Measurements from ENCODE around the gene PSMD3.
"Not testable (repeated sequence)": the region's sequence is repeated elsewhere in the genome, so short reads cannot be mapped to it uniquely, and the experiment has no call there.

PSMD3 gene

DNA sequence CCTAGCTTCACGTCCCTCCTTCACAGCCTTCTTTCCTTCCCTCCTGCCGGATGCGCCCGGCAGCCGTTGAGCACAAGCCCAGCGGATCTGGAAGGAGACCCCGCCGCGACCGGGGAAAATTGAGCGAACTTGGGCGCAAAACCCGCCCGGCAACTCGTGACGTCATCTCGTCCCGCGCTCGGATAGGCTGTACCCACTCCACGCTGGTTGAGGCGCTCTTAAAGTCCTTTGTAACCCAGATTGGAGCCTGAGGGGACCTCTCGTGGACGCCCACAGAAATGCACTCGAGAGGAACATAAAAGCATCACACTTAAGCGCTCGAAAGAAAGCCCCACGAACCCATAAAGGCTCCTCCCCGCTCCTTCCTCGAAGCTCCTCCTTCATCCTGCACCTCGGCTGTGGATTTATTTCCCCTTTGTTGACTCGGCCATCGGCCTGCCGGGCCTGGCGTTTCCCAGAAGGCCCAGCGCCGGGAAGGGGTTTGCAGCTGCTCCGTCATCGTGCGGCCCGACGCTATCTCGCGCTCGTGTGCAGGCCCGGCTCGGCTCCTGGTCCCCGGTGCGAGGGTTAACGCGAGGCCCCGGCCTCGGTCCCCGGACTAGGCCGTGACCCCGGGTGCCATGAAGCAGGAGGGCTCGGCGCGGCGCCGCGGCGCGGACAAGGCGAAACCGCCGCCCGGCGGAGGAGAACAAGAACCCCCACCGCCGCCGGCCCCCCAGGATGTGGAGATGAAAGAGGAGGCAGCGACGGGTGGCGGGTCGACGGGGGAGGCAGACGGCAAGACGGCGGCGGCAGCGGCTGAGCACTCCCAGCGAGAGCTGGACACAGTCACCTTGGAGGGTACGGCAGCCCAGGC lies at the start of gene PSMD3:
Gene PSMD3, plus strand, starts transcription at position 457 of the 856 bp plus-strand sequence. Its CDS starts 164 bp downstream, at position 621.
- peak; percentile 99 for DNase-seq (ENCODE audit: low read depth, low spot score)

DNA sequence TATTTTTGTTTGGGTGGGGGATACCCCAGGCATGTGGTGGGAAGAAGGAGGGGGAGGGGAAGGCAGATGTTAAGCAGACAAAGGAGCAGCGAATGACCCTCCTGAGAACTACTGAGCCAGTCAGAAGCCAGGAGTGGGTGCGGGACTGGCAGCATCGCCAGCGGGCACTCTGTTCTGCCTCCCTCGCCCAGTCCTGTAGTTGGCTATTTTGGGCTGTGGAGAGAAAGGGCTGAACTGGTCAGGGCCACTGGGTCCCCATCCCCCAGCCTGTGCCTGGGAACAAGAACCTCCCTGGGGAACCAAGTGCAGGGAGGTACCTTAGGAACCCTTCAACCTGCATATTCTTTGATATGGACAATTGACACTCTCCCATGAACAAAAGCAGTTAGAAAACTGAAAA lies 46.7 kb upstream of the PSMD3 start:
- DNase-seq (ENCODE audit: low read depth, low spot score): no peak

DNA sequence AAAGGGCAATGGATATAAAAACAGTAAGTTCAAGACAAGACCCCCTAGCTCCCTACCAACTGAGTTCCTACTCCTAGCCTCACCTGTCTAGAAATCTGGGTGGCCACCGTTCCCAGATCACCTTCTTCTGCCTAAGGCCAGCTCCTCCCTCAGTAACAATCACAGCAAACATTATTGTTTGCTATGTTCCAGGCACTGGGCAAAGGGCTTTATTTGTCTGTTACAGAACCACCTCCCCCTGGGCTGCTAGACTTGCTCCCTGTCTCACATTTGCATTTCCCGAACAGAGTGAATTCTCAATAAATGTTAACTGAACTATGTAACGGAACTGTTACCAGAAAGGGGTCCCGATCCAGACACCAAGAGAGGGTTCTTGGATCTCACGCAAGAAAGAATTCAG lies 46.3 kb upstream of the PSMD3 start:
- DNase-seq (ENCODE audit: low read depth, low spot score): no peak

DNA sequence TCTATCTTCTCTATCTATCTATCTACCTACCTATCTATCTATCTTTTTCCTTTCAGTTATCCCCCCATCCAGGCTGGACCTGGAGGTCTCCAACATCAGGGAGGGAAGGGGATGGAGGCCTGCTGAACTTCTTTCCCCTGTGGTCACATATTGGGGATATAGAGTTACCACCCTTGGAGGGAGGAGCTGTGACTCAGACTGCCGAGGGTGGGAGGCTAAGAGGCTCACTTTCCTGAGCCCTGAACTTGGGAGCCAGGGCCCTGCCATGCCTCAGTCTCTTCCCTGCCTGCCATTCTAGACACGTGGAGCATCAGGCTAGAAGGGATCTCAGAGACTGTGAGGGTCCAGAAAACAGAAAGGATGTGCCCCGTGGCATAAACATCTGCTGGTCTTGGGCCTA lies 44.7 kb upstream of the PSMD3 start:
- DNase-seq (ENCODE audit: low read depth, low spot score): no peak

DNA sequence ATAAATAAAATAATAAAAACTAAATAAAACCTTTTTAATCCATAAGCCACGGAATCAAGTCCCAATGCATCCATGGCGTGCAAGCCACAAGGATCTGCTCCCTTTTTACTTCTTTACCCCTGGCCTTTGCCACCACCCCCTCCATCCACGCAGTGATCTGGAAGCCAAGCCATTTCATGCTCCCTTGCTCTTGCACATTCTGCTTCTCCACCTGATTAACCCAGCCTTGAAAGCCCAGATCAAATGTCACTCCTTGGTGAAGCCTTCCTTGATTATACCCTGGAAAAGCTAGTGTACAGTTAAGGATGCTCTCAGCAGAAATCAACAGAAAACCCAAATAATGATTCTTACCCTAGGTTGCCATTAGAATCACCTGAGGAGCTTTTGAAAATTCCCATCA lies 43.2 kb upstream of the PSMD3 start:
- no peak for DNase-seq (ENCODE audit: low read depth, low spot score)

DNA sequence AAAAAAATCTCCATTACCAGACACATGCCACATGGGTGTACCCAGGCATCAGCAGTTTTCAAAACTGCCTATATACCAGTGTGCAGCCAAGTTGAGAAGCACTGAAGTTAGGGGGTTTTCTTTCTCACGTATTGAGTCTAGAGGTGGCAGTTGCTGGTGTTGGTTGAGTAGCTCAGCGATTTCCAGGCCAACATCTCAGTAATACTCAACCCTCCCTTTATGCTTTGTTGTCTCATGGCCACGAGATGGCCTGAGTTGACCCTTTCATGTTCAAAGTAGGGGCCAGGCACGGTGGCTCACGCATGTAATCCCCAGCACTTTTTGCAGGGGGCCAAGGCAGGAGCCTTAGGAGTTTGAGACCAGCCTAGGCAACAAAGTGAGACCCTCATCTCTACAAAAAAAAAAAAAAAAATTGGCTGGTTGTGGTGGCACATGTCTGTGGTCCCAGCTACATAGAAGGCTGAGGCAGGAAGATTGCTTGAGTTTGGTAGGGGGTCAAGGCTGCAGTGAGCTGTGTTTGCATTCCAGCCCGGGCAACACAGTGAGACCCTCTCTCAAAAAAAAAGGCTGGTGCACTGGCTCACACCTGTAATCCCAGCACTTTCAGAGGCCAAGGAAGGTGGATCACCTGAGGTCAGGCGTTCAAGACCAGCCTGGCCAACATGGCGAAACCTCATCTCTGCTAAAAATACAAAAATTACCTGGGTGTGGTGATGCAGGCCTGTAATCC lies 42.3 kb upstream of the PSMD3 start:
- DNase-seq (ENCODE audit: low read depth, low spot score): no peak

DNA sequence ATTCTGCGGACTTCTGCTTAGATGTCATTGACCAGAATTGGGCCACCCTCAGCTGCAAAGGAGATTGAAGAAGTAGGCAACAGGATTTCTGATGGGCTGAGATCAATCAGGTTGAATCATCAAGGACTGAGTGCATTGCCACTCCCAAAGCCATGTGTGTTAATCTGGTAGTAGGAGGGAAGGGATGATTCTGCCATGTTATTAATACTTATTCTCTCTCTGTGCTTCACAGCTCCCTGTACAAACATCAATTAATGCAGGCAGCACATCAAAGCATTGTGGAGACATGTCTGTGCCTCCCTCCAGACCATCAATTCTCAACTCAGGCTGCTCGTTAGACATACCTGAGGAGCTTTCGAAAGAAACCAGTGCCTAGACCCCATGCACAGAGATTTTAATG lies 41.5 kb upstream of the PSMD3 start:
- no peak for DNase-seq (ENCODE audit: low read depth, low spot score)

DNA sequence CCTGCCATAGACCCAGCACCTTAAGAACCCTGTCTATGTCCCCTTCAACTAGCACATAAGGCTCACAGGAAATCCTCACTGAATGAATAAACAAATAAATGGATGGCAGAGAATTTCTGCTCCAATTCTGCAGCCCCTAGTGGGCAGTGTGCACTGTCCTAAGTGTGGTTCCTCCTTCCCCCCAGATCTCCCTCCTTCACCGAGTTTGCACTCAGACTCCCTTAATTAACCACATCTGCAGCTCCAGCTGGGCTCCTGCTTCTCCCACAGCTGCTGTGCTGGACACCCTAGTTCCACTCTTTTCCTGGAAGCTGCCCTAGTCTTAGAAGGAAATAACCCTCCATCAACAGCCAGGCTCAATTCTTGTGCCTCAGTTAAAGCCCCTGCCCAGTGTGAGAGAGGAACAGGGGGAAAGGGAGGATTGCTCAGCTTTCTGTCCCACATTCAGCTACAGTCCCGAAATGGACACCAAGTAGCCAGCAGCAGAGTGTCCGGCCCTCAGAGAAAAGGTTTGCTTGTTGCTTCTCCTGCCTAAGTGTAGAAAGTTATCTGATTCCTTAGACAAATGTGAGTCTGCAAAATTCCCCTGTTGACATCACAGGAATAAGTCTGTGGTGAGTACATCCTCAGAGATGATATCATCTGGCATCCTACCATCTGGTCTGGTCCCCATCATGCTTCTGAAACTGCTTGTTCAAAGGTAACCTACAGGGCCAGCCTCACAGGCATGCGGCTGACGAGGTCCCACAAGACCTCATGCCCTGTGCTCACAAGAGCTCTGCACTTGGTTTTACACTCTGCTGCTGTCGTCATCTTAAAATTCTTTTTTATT lies 40.8 kb upstream of the PSMD3 start:
- no peak for DNase-seq (ENCODE audit: low read depth, low spot score)

DNA sequence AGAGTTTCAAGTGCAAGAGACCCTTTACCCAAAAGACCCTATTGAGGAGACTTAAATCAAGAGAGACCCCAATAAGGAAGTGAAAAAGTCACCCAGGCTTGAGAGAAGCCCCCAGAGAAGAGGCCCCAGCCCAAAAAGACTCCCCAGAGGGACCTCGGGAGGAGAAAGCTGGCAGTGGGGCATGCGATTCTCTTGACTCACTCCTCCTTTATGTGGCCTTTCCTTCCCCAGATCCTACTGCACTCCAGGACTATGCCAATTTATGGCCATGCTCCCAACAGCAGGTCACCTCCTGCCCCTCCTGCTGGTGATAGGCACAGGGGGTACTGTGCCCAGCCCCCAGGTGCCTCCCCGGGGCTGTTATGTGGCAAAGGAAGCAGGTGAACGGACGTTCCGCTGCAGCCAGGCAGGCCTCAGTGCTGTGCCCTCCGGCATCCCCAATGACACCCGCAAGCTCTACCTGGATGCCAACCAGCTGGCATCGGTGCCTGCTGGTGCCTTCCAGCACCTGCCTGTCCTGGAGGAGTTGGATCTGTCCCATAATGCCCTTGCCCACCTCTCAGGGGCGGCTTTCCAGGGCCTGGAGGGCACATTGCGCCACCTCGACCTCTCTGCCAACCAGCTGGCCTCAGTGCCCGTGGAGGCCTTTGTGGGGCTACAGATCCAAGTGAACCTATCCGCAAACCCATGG lies 36.8 kb upstream of the PSMD3 start:
- no peak for DNase-seq (ENCODE audit: low read depth, low spot score)

DNA sequence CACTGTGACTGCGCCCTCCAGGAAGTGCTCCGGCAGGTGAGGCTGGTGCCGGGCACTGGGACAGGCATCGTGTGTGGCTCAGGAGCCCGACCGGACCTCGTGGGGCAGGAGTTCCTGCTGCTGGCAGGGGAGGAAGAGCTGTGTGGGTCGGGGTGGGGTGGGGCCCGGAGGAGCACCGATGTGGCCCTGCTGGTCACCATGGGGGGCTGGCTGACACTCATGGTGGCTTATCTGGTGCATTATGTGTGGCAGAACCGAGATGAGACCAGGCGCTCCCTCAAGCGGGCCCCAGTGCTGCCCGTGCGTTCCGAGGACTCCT lies 36.3 kb upstream of the PSMD3 start:
- DNase-seq (ENCODE audit: low read depth, low spot score): no peak

DNA sequence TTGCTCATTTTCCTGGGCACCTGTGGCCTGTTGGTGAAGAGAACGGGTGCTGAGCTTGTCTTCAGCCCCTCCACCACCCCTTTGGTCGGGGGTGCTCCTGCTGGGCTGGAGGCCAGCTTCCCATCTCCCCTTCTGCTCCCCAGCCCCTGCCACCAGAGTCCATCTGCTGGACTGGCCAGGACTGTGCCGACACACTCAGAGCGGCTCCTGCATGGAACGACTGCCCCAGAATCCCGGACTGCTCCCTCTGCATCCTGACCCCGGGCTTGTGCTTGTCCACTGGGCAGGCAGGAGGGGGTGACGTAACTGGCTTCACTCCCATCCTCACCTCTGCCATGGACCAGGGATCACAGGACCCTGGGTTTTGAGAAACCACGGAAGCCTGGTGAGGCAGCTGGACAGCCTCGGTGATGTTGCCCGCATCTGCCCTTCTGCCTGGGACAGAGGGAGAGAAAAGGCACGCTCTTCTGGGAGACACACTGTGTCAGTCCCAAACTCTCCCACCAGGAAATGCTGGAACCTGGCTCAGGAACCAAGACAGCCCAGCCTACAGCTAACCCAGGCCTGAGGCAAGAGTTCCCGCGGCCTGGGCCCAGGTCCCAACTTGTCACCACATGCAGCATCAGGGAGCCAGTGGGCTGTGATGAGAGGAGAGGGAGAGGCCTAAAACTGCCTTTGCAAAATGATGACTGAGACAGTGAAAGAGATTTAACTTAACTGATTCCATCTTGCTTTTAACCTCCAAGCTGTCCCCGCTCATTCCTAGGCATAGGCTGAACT lies 33.9 kb upstream of the PSMD3 start:
- no peak for DNase-seq (ENCODE audit: low read depth, low spot score)

DNA sequence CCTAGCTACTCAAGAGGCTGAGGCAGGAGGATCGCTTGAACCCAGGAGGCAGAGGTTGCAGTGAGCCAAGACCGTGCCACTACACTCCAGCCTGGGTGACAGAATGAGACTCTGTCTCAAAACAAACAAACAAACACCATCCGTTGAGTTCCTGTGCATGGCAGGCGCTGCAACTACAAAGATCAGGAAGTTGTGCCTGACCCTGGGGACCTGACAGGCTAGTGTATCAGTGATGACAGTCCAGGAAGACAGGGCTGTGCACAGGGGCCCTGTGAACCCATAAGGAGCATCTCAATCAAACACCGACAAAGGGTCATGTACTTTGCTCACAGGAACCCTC lies 32.1 kb upstream of the PSMD3 start:
- not testable (repeated sequence) for DNase-seq (ENCODE audit: low read depth, low spot score)

DNA sequence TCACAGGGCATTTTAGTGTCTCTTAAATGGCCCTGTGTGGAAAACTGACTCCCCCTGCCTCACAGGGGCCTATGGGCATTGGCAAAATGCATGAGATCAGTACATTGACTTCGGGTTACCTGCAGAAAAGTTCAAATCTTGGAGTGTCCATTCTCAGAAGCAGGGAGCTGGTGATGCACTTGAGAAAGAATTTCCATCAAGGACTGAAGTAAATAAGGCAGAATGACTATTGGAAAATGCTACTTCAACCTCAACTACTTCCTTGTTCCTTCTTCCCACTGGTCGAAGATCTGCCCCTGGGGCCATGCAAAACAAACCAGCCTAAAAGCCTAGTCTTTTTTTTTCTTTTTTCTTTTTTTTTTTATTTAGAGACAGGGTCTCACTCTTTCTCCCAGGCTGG lies 31.6 kb upstream of the PSMD3 start:
- DNase-seq (ENCODE audit: low read depth, low spot score): no peak

DNA sequence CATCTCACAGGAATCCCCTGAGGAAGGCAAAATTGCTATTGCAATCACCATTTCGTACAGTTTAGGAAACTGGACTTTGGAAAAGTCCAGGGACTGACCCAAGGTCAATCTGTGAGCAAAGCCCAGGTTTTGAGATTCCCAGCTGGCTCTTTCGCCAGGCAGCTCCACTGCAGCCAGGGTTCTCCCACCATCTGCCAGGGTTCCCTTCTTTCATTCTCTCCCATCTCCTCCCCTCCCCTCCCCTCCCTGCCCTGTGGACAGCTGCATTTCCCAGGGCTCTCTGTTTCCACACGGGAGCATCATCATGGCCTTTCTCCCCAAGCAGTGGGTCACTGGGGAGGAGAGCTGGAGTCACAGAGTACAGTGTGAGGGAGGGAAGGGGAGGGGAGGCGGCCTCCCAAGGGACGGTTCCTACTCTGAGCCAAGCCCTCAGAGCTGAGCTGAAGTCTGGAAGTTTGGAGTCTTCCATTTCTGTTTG lies 29.7 kb upstream of the PSMD3 start:
- DNase-seq (ENCODE audit: low read depth, low spot score): peak; percentile 34

DNA sequence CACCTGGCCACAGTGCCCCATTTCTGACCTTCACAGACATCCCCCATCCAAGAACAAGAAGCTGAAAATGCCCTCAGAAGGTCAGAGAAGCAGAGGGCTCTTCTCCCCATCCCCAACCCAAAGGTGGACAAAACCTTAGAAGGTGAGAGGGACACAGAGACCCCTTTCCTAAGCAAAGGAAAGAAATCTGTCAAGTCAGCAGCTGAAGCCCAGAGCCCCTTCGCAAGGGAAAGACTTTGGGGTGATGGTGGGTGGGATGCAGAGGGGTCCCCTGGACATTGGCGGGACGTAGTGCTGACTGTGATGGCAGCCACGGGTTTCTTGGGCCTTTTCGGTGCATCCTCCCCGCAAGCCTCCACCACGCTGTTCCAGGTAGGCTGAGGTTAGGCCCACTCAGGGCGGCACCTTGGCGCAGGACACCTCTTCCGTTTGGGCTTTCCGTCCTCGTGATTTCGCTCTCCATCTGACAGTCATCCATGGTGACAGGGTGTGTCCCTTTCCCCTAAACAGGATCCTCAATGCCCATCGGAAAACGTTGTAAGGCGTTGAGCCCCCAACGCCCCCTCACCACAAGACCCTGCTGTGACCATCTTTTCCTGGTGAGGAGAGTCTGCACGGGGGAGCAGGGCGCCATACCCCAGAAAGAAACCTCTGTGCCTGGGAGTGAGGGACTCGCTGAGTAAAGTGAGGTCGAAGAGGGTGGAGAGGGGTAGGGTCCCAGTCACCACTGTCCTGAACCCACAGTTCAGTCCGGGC lies 28.5 kb upstream of the PSMD3 start:
- no peak for DNase-seq (ENCODE audit: low read depth, low spot score)

DNA sequence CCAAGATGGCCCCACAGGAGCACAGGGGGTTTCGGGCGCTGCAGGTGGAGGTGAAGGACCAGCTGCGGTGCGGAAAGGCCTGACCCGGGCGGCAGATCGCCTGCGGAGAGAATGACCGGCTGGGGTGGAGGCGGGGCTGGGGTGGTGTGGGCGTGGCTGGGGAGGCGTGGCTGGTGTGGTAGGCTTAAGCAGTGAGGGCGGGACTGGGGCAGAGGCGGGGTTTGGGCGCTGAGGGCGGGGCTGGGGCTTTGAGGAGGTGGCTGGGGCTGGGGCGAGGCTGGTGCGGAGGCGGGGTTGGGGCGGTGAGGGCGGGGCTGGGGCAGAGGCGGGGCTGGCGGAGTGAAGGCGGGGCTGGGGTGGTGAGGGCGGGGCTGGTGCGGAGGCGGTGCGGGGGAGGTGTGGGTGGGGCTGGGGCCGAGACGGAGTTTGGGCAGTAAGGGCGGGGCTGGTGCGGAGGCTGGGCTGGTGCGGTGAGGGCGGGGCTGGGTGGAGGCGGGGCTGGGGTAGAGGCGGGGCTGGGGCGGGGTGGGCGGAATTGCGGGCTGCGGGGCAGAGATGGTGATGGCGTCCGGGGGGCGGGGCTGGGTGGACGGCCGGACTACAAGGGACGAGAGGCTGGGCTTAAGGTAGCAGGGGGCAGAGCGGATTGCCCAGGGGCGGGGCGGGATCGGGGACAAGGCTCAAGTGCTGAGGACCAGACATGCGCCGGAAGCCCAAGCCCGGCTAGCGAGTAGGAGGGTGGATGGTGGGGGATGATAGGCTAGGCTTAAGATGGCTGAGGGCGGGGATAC lies 27.7 kb upstream of the PSMD3 start:
- DNase-seq (ENCODE audit: low read depth, low spot score): peak; percentile 78

DNA sequence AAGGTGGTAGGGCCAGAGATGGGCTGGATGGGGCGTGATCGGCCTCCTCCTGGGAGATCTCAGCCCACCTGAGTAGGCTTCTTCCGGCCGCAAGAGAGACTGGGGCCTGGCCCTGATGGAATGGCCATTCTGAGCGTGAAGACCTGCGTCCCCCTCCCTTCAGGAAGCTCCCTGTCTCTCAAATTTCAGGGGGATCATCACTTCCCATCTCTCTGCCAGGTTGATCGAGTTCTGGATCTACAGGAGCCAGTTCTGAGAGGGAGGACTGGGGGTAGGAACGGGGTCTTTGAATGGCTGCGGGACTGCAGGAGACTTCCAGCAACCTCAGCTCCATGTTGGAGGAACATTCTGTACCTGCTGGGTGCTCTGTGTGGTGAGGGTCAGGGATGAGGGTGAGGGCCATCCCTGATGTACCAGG lies 27.1 kb upstream of the PSMD3 start:
- no peak for DNase-seq (ENCODE audit: low read depth, low spot score)

DNA sequence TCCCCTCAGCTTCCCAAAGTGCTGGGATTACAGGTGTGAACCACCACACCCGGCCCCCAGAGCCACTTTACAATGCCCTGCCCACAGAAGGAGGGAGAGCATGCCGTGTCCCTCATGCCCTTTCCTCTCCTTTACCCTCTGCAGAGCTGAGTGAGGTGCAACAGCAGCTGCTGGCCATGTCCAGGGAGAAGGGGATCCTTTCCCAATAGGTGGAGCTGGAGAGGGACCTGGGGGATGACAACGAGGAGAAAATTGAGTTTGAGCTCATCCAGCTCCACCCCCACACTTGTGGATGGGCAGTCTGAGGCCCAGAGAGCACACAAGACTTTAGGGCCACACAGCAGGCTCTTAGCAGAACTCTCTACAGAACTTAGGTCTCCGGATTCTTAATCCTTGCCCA lies 25.7 kb upstream of the PSMD3 start:
- DNase-seq (ENCODE audit: low read depth, low spot score): no peak

DNA sequence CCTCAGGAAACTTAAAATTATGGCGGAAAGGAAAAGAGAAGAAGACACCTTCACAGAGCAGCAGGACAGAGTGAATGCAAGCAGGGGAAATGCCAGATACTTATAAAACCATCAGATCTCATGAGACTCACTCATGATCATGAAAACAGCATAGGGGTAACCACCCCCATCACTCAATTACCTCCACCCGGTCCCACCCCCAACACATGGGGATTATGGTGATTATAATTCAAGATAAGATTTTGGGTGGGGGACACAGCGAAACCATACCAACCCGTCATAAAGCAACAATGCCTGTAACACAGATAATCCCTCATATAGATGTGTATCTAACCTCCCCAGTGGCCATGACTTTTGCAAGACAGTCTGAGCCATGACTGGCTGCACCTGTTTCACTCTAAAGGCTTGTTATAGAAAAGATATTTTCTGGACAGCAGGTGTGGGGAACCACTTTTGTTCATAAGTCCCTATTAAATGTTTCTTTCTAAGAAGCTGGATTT lies 24.8 kb upstream of the PSMD3 start:
- no peak for DNase-seq (ENCODE audit: low read depth, low spot score)

Data from brain pericyte (primary cell).